Fibroblast of peridontal ligament (primary cell): ENCODE data around the gene GABPA.

Experiments used
- DNase-seq: peaks from one replicate; pipeline ENCODE4 v3.0.0-alpha.2; 2010; ENCODE audit errors: extremely low read depth

GABPA gene

GRCh38 chr21:25809013-25809412 is 74.2 kb downstream of the GABPA start:
- DNase-seq = peak; percentile 13

GRCh38 chr21:25811186-25811585 is 76.4 kb downstream of the GABPA start:
- DNase-seq = no peak

- DNase-seq = no peak
Measured at GRCh38 chr21:25813917-25814316, 79.1 kb downstream of the GABPA start.

GRCh38 chr21:25818121-25818520 is 83.3 kb downstream of the GABPA start:
- DNase-seq = no peak

GRCh38 chr21:25818551-25818950 is 83.8 kb downstream of the GABPA start:
- DNase-seq = no peak
